ENCODE data around the gene IFI16. TPM values are rescaled to one million over a fixed set of nuclear protein-coding genes. Genes with fewer than 3 reads are reported as not detected.

The IFI16 gene
- total RNA-seq, 1 experiment from 2014 or later = 2.9 TPM

GRCh38 chr1:158978730-158979129 lies 31.0 kb upstream of the IFI16 start:
- H4K5ac ChIP-seq (ENCODE audit: insufficient read length, low read depth, low read length) = no peak overlapping the region
- no peak overlapping the region for H3K9ac ChIP-seq (ENCODE audit: extremely low read depth, insufficient read length, low read length)
- no peak overlapping the region for H3K14ac ChIP-seq (ENCODE audit: insufficient read depth, low read length)
- H2BK20ac ChIP-seq (ENCODE audit: low read depth, low read length, poor library complexity, severe bottlenecking) = no peak overlapping the region
- H2BK120ac ChIP-seq (ENCODE audit: low read depth, low read length, poor library complexity, severe bottlenecking) = no peak overlapping the region
- no peaks in the 10 kb centered on the region for H3K79me1 ChIP-seq (ENCODE audit: insufficient read depth, low read depth, low read length, poor library complexity, severe bottlenecking)
- Mint-ChIP-seq H3K4me3 (no peak overlapping the region), H3K27ac (no peak overlapping the region), H3K36me3 (ENCODE audit: insufficient read depth in 1 of 3, low read depth in 3 of 3) (peaks cover 4 to 17% (median 5%) of the 10 kb centered on the region in 3 experiments), H3K9me3 (peaks cover 12 to 23% of the 10 kb centered on the region in 2 experiments), H3K4me1 (peaks cover 9 to 11% of the 10 kb centered on the region in 2 experiments), H3K27me3 (ENCODE audit: low read depth) (peaks cover 2% of the 10 kb centered on the region)
- no peaks in the 10 kb centered on the region for H3K27me3 ChIP-seq (ENCODE audit: insufficient read depth, low read length)
- H3K4me2 ChIP-seq (ENCODE audit: insufficient read depth, insufficient read length, low read length) = no peak overlapping the region
- no peak overlapping the region for H2AFZ ChIP-seq (ENCODE audit: low read length)
- H3K9me3 ChIP-seq (ENCODE audit: control insufficient read depth, low read depth, low read length) = no peaks in the 10 kb centered on the region
- no peak overlapping the region for H3K56ac ChIP-seq (ENCODE audit: insufficient read length, low read depth, low read length)
- no peak overlapping the region for H2BK5ac ChIP-seq (ENCODE audit: insufficient read length, low read length)
- no peak overlapping the region for H3T11ph ChIP-seq (ENCODE audit: low read length)
- no peaks in the 10 kb centered on the region; the same call in 1 of the 2 replicates for H3K4me1 ChIP-seq (ENCODE audit: insufficient read depth, low read length)
- H4K8ac ChIP-seq (replicated peaks; ENCODE audit: insufficient read length, low read depth, low read length) = no peak overlapping the region
- DNase-seq = no peak
- H2AK5ac ChIP-seq (ENCODE audit: insufficient read length, low read length) = no peak overlapping the region
- H4K20me1 ChIP-seq (ENCODE audit: control insufficient read depth, insufficient read depth, insufficient read length) = no peaks in the 10 kb centered on the region
- no peak overlapping the region for H3K4ac ChIP-seq (ENCODE audit: low read depth, low read length)
- H3K18ac ChIP-seq (ENCODE audit: insufficient read length, low read depth, low read length) = no peak overlapping the region
- H2BK12ac ChIP-seq (ENCODE audit: insufficient read length, low read depth, low read length) = no peak overlapping the region
- H3K23ac ChIP-seq (ENCODE audit: insufficient read length, low read depth, low read length) = no peak overlapping the region
- H2BK15ac ChIP-seq (ENCODE audit: low read depth, low read length) = no peak overlapping the region
- TF ChIP-seq CTCF (conservative IDR thresholded peaks at IDR 0.05) = no peak
- no peak overlapping the region for H4K91ac ChIP-seq (ENCODE audit: insufficient read length, low read depth, low read length)
- no CpG with 5 or more reads among the region's 2 CpGs for WGBS (ENCODE audit: extremely low coverage, insufficient read length, low lambda C conversion rate)
- H3K23me2 ChIP-seq (ENCODE audit: insufficient read length, low read depth, low read length, poor library complexity, severe bottlenecking) = no peaks in the 10 kb centered on the region
- H3K79me2 ChIP-seq (ENCODE audit: insufficient read depth, low read length) = no peaks in the 10 kb centered on the region
- no peak overlapping the region for H3K27ac ChIP-seq (ENCODE audit: insufficient read length, low read depth, low read length)
